ENCODE results near the gene SF3A2.

DNA sequence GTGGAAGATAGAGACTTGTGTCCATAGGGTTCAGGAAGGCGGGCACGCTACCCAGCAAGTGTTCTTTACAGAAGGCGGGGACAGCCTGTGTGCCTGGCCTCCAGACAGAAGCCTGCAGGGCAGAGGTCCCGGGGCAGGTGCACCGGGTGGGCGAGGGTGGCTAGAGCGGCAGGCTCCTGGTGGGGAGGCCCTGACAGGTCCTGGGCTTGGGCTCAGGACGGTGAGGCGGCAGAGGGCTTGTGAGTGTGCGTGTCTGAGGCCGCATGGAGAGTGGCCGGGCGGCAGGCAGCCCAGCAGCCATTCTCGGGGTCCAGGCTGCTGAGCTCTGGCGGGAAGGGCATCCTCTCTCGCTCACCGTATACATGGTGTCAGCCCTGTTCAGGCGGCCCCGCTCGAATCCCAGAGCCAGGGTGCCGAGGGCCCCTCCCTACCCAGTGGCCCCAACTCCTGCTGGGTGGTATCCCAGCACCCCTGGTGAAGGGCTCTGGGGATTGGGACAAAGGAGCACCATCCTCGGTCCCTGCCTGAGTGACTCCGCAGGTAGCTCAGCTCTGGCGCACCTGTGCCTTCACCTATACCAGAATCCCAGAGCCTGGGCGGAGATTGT, 9.5 kb downstream of the SF3A2 start:
- no peak for TF ChIP-seq CTCF (IDR thresholded peaks at IDR 0.05)
- no peak for TF ChIP-seq EP300 (IDR thresholded peaks at IDR 0.05)
- no peak for TF ChIP-seq POLR2A (IDR thresholded peaks at IDR 0.05)
